SJCRH30 (cell line): ENCODE measurements around the gene MAGI2. TPM values are rescaled to one million over a fixed set of nuclear protein-coding genes. Genes with fewer than 3 reads are reported as not detected.
"Not testable (repeated sequence)": the region's sequence is repeated elsewhere in the genome, so short reads cannot be mapped to it uniquely, and the experiment has no call there.

ENCODE experiments used
- DNase-seq, 2 experiments: peaks; one replicate each; pipeline ENCODE4 v3.0.0-alpha.2; 2015 to 2020
- H3K27ac ChIP-seq: fragments of 250-450 bp; sonication (Bioruptor Pico); 2 replicates; pipeline ENCODE4 v1.5.1; 2020; ENCODE audit warnings: mild to moderate bottlenecking, moderate library complexity
- H3K27me3 ChIP-seq: fragments of 250-450 bp; sonication (Bioruptor Pico); 2 replicates; pipeline ENCODE4 v1.5.1; 2020; ENCODE audit warnings: mild to moderate bottlenecking, moderate library complexity
- H3K36me3 ChIP-seq: fragments of 250-450 bp; sonication (Bioruptor Pico); 2 replicates; pipeline ENCODE4 v1.5.1; 2020; ENCODE audit warnings: mild to moderate bottlenecking, moderate library complexity
- H3K4me1 ChIP-seq: fragments of 250-450 bp; sonication (Bioruptor Pico); 2 replicates; pipeline ENCODE4 v1.5.1; 2020; ENCODE audit warnings: mild to moderate bottlenecking, moderate library complexity
- H3K4me3 ChIP-seq: fragments of 250-450 bp; sonication (Bioruptor Pico); 2 replicates; pipeline ENCODE4 v1.5.1; 2020; ENCODE audit warnings: mild to moderate bottlenecking, moderate library complexity
- H3K9me3 ChIP-seq: fragments of 250-450 bp; sonication (Bioruptor Pico); replicated peaks from 2 replicates; pipeline ENCODE4 v1.5.1; 2020; ENCODE audit warnings: mild to moderate bottlenecking, moderate library complexity
- total RNA-seq: library from RNA; depleted of rRNA; stranded (reverse); fragments of >200 nt; shearing (Covaris generic); gene quantifications from 2 replicates; pipeline ENCODE4 v1.2.3, GENCODE V29; 2014

The MAGI2 gene
- total RNA-seq, 1 experiment from 2014 or later, result 2.4 TPM

DNA sequence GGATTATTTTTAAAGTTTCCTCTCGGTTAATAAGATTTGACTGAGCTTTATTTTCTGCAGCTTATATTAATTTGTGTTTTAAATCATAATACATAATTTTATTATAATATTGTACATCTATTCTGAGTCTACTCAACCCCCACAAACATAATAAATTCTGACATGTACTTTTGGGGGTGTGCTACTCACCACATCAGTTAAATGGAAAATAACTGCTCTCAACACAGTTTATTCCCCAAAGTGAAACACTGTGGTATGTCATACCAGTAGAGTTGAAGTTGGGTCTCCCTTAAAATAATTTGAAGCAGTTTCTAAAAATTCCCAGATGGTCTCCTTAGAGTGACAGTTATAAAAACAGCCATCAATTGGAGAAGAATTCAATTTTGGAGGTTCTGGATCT, 1191.7 kb downstream of the MAGI2 start:
- Histone ChIP-seq H3K36me3 (no peaks in the 10 kb centered on the region), H3K9me3 (no peaks in the 10 kb centered on the region), H3K27me3 (no peaks in the 10 kb centered on the region), H3K4me1 (no peaks in the 10 kb centered on the region), H3K4me3 (no peak overlapping the region), H3K27ac (no peak overlapping the region)
- no peak for DNase-seq

DNA sequence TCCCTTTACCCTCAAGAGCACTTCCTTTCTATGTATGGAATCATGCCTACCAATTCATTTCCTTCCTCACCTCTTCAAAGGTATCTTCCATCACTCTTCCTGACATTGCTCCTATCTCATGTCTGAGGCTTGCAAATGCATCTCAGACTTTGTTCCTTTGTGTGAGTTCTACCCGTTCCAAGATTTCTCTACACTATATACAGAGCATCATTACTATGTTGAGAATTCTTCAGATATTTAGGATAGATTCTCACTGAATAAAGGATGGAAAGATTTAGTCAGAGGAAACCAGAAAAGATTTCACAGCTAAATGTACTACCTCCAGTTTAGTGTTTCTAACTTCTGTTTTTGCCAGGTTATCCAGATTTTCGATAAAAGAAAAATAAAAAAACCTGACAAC, 1192.2 kb downstream of the MAGI2 start:
- no peak overlapping the region for H3K4me3 ChIP-seq
- DNase-seq, result no peak
- H3K9me3 ChIP-seq, result no peaks in the 10 kb centered on the region
- no peak overlapping the region for H3K27ac ChIP-seq
- H3K27me3 ChIP-seq, result no peaks in the 10 kb centered on the region
- H3K36me3 ChIP-seq, result no peaks in the 10 kb centered on the region
- no peaks in the 10 kb centered on the region for H3K4me1 ChIP-seq

- H3K36me3 ChIP-seq, result no peaks in the 10 kb centered on the region
- no peak overlapping the region for H3K27ac ChIP-seq
- no peaks in the 10 kb centered on the region for H3K4me1 ChIP-seq
- H3K9me3 ChIP-seq, result no peaks in the 10 kb centered on the region
- H3K4me3 ChIP-seq, result no peak overlapping the region
- no peak for DNase-seq
- H3K27me3 ChIP-seq, result no peaks in the 10 kb centered on the region
Observed at GRCh38 chr7:78260826-78261225, 1192.6 kb downstream of the MAGI2 start.

DNA sequence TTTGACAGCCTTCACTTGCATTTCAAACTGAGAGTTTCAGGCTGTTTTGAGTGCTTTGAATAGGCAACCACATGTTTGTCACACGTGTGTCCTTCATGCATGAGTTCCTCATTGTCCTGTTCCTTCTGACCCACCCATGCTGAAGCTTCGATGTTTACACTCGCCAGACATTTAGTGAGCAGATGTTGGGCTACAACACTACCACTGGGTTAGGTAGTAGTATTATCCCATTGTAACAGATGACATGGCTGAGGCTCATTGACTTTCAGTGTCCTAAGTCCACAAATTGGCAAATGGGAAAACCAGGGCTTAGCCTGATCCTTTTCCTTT, 1198.8 kb downstream of the MAGI2 start:
- no peak for DNase-seq
- H3K4me3 ChIP-seq, result no peak overlapping the region
- H3K27me3 ChIP-seq, result no peaks in the 10 kb centered on the region
- no peaks in the 10 kb centered on the region for H3K9me3 ChIP-seq
- H3K4me1 ChIP-seq, result no peaks in the 10 kb centered on the region
- H3K36me3 ChIP-seq, result no peaks in the 10 kb centered on the region
- H3K27ac ChIP-seq, result no peak overlapping the region

DNA sequence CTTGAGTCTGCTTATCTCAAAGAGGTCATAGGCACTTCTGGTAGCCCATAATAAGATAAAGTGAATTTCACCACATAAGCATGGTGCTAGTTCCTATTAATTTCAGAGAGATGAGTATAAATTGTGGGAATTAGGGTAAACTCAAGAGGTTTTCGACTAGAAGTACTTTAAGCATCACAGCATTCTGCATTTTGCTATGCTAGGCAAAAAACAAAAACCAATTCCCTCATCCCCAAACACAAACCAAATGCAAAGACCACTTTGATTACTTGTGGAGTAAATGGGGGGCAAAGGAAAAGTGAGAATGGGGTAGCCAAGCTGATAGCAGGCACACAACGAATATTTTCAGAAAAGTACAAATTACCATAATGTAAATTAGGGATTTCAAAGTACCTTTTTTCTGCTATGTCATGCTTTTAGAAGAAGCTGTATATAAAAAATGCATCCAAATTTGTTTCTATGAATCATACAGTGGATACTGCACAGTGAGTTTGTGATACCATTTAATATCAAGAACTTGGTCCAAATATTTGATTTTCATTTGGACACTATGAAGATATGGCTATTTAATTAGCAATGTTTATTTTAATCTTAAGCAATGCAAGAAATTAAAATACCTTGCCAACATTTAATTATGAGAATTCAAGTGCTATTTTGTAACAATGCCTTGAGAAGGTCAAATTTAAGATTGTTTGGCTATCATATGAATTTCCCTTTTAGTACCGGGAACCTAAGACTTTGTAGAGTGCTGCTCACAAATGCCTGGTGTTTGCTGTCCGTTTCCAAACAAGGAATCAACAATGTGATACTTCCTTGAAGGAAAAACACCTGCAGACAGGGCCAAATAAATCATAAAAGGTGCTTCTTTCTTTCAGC, 1199.4 kb downstream of the MAGI2 start:
- Histone ChIP-seq H3K27me3 (no peaks in the 10 kb centered on the region), H3K9me3 (no peaks in the 10 kb centered on the region), H3K4me3 (no peak overlapping the region), H3K27ac (no peak overlapping the region), H3K4me1 (no peaks in the 10 kb centered on the region), H3K36me3 (no peaks in the 10 kb centered on the region)
- no peak for DNase-seq

- Histone ChIP-seq H3K27me3 (no peaks in the 10 kb centered on the region), H3K9me3 (no peaks in the 10 kb centered on the region), H3K4me1 (no peaks in the 10 kb centered on the region), H3K27ac (no peak overlapping the region), H3K36me3 (no peaks in the 10 kb centered on the region), H3K4me3 (no peak overlapping the region)
- DNase-seq, result no peak
Observed at GRCh38 chr7:78248867-78249266, 1204.6 kb downstream of the MAGI2 start.

DNA sequence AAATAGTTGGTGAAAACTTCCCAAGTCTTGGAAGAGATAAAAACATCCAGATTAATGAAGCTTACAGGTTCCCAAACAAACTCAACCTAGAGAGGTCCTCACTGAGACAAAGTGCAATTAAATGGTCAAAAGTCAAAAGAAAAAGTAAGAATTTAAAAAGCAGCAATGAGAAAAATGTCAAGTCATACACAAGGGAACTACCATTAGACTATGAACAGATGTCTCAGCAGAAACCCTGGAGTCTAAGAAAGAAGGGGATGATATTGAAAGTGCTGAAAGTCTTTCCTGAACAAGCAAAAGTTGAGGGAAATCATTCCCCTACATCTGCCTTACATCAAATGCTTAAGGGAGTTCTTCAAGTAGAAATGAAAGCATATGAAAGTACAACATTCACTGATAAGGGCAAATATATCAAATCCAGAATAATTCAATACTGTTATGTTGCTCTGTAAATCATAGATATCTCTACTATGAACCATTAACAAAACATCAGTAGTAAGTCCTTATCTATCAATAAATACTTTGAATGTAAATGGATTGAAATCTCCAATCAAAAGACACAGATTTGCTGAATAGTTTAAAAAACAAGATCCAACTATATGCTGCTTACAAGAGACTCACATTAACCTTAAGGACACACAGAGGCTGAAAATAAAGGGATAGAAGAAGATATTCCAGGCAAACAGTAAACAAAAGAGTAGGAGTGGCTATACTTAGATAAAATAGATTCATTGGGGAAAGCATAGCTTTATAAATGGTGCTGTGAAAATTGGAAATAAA, 1205.4 kb downstream of the MAGI2 start:
- DNase-seq, result no peak
- no peak overlapping the region for H3K4me3 ChIP-seq
- H3K4me1 ChIP-seq, result no peaks in the 10 kb centered on the region
- H3K36me3 ChIP-seq, result no peaks in the 10 kb centered on the region
- no peaks in the 10 kb centered on the region for H3K27me3 ChIP-seq
- H3K9me3 ChIP-seq, result no peaks in the 10 kb centered on the region
- no peak overlapping the region for H3K27ac ChIP-seq

DNA sequence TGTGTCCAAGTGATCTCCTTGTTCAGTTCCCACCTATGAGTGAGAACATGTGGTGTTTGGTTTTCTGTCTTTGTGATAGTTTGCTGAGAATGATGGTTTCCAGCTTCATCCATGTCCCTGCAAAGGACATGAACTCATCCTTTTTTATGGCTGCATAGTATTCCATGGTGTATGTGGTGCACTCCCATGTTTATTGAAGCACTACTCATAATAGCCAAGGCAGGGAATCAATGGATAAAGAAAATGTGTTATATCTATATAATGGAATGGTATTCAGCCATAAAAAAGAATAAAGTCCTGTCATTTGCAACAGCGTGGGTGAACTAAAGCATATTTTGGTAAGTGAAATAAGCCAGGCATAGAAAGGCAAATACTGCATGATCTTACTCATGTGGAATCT, 1213.3 kb downstream of the MAGI2 start:
- DNase-seq, H3K9me3 ChIP-seq: not testable (repeated sequence)

DNA sequence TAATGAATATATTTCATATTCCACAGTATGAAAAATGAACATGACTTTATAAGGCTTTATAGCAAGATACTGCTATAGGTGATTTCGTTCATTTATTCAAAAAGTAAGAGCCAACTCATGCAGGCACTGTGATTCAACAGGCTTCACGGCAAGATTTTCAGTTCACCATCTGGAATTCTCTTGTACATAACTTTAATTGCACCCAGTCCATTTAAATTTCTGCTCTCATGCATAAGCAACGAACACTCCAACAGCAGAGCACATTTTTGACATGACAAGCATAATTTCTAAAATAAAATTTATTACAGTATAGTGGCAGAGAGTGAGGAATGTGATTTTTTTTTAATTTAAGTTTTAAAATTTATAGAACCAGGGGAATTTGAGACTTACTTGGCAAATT, 1218.8 kb downstream of the MAGI2 start:
- Histone ChIP-seq H3K9me3 (no peaks in the 10 kb centered on the region), H3K27me3 (no peaks in the 10 kb centered on the region), H3K36me3 (no peaks in the 10 kb centered on the region), H3K27ac (no peak overlapping the region), H3K4me3 (no peak overlapping the region), H3K4me1 (no peaks in the 10 kb centered on the region)
- DNase-seq, result no peak

More for the DNA sequence above, 1213.3 kb downstream of the MAGI2 start:
- not testable (repeated sequence) for H3K27me3 ChIP-seq, H3K4me1 ChIP-seq, H3K36me3 ChIP-seq, H3K27ac ChIP-seq, H3K4me3 ChIP-seq

DNA sequence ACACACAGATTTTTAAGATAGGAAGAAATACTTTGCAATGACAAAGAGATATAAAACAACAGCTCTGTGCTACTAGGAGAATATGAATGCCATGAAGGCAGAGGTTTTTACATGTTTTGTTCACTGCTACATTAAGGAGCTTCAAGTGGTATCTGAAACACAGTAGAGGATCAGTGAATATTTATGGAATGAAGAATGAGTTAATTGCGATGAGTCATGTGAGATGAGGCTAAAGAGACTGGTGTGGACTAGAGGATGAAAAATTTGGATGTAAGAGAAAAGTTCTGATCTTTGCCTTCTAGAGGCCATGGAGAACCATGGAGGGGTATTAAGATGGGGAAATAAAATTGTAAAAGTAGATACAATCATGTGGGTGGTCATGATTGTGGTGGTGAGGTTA, 1220.7 kb downstream of the MAGI2 start:
- H3K4me1 ChIP-seq, result no peaks in the 10 kb centered on the region
- DNase-seq, result no peak
- no peaks in the 10 kb centered on the region for H3K27me3 ChIP-seq
- no peak overlapping the region for H3K4me3 ChIP-seq
- no peak overlapping the region for H3K27ac ChIP-seq
- H3K9me3 ChIP-seq, result no peaks in the 10 kb centered on the region
- H3K36me3 ChIP-seq, result no peaks in the 10 kb centered on the region

GRCh38 chr7:78226059-78226719, 1227.3 kb downstream of the MAGI2 start:
- H3K27ac ChIP-seq, result no peak overlapping the region
- peak; percentile 59 to 77 for DNase-seq

GRCh38 chr7:78225534-78225933, 1227.9 kb downstream of the MAGI2 start:
- H3K9me3 ChIP-seq, result no peaks in the 10 kb centered on the region
- no peak overlapping the region for H3K27ac ChIP-seq
- H3K4me3 ChIP-seq, result no peak overlapping the region
- H3K36me3 ChIP-seq, result no peaks in the 10 kb centered on the region
- no peaks in the 10 kb centered on the region for H3K27me3 ChIP-seq
- H3K4me1 ChIP-seq, result no peaks in the 10 kb centered on the region
- DNase-seq, result no peak

More at GRCh38 chr7:78226059-78226719, 1227.3 kb downstream of the MAGI2 start:
- Histone ChIP-seq H3K4me1 (no peaks in the 10 kb centered on the region), H3K36me3 (no peaks in the 10 kb centered on the region), H3K27me3 (no peaks in the 10 kb centered on the region), H3K4me3 (no peak overlapping the region), H3K9me3 (no peaks in the 10 kb centered on the region)

GRCh38 chr7:78224923-78225322, 1228.5 kb downstream of the MAGI2 start:
- Histone ChIP-seq H3K4me1 (no peaks in the 10 kb centered on the region), H3K27ac (no peak overlapping the region), H3K4me3 (no peak overlapping the region), H3K27me3 (no peaks in the 10 kb centered on the region), H3K9me3 (no peaks in the 10 kb centered on the region), H3K36me3 (no peaks in the 10 kb centered on the region)
- no peak for DNase-seq

GRCh38 chr7:78223598-78223997, 1229.9 kb downstream of the MAGI2 start:
- Histone ChIP-seq H3K27ac (no peak overlapping the region), H3K4me3 (no peak overlapping the region), H3K36me3 (no peaks in the 10 kb centered on the region), H3K4me1 (no peaks in the 10 kb centered on the region), H3K9me3 (no peaks in the 10 kb centered on the region), H3K27me3 (no peaks in the 10 kb centered on the region)
- no peak for DNase-seq
